Measurements from ENCODE around the gene PMS2. TPM values are rescaled to one million over a fixed set of nuclear protein-coding genes. Genes with fewer than 3 reads are reported as not detected.
A peak's percentile ranks its signal among the peaks of the same experiment; 100 is the strongest.
"Not testable (repeated sequence)": the region's sequence is repeated elsewhere in the genome, so short reads cannot be mapped to it uniquely, and the experiment has no call there.

Gene PMS2
- total RNA-seq, 1 experiment from 2014 or later: 18.9 TPM

DNA sequence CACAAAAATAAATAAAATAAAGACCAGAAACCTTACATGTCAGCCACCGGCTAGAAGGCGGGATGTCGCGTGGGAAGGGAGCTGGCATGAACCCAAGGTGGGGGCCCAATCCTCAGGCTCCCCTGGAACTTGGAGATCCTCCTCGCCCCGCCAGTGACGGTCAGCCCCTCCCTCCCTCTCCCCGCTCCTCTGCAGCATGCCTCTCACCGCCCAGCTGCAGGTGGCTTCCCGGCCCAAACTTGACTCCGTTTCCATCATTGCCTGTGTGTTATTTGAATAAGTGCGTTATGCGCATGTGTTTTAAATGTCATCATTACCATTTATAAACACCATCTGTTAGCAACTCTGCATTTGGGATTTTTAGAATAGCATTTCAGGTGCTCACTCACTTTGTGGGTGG, 45.6 kb downstream of the PMS2 start:
- DNase-seq (ENCODE audit: unreplicated experiment); H3K36me3 Mint-ChIP-seq (ENCODE audit: insufficient read depth, unreplicated experiment); H3K9me3 Mint-ChIP-seq (ENCODE audit: unreplicated experiment); CTCF ChIA-PET; intact Hi-C loops (cut with micrococcal nuclease); POLR2A ChIA-PET; H3K27ac Mint-ChIP-seq (ENCODE audit: low read depth, unreplicated experiment); H3K4me3 Mint-ChIP-seq (ENCODE audit: unreplicated experiment); H3K27me3 Mint-ChIP-seq (ENCODE audit: insufficient read depth, unreplicated experiment); H3K4me1 Mint-ChIP-seq (ENCODE audit: insufficient read depth, unreplicated experiment); BruUV-seq (replicated peaks): not testable (repeated sequence)

DNA sequence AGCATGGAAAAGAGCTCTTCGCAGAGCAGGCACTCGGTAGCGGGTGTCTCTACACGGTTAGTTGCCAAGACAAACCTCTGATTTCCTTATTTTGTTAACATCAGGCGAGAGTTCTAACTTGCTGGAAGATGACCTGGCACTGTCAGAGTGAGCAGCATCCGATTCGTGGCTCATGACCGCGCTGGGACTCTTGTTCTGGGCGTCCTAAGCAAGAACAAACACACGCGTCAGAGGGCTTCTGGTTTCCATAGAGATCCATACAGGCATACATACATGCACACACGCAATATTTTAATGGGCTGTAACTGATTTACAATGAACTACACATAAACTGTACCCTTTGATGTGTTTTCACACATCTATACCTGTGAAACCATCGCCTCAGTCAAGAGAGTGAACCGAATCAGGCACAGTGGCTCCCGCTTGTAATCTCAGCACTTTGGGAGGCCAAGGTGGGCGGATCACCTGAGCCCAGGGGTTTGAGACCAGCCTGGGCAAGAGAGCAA, 73.9 kb downstream of the PMS2 start:
- H3K27me3 Mint-ChIP-seq (ENCODE audit: insufficient read depth, unreplicated experiment); H3K4me3 Mint-ChIP-seq (ENCODE audit: unreplicated experiment); intact Hi-C loops (cut with micrococcal nuclease); DNase-seq (ENCODE audit: unreplicated experiment); BruUV-seq (replicated peaks); H3K9me3 Mint-ChIP-seq (ENCODE audit: unreplicated experiment); H3K27ac Mint-ChIP-seq (ENCODE audit: low read depth, unreplicated experiment); CTCF ChIA-PET; H3K4me1 Mint-ChIP-seq (ENCODE audit: insufficient read depth, unreplicated experiment); H3K36me3 Mint-ChIP-seq (ENCODE audit: insufficient read depth, unreplicated experiment); POLR2A ChIA-PET: not testable (repeated sequence)

DNA sequence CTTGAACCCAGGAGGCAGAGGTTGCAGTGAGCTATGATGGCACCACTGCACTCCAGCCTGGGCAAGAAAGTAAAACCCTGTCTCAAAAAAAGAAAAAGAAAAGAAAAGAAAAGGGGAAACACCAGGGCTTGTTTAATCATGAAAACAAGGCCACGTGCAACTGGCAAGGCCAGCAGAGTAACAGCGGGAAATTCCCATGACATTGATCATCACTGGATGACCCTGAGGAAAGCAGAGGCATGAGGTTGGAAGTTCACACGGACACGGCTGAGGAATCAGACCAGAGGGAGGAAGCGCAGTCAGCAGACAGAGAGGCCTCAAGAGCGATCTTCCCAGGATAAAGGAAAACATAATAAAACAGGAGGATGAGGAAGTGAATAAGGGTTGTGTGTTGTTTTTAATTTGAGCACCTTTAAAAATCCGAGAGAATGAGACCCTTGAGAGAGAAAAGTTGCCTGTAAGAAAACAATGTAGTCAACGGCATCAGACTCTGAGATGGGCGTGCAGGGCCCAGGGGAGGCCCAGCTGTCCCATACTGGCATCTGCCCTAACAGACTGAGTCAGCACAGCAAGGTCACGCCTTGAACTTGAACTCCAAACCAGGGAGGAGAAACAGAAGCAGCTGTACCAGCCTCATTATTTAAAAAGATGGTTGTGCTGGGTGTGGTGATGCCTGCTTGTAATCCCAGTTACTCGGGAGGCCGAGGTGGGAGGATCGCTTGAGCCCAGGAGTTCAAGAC, 76.8 kb downstream of the PMS2 start:
- CTCF ChIA-PET; intact Hi-C loops (cut with micrococcal nuclease); H3K27me3 Mint-ChIP-seq (ENCODE audit: insufficient read depth, unreplicated experiment); H3K4me1 Mint-ChIP-seq (ENCODE audit: insufficient read depth, unreplicated experiment); POLR2A ChIA-PET; H3K4me3 Mint-ChIP-seq (ENCODE audit: unreplicated experiment); H3K9me3 Mint-ChIP-seq (ENCODE audit: unreplicated experiment); H3K36me3 Mint-ChIP-seq (ENCODE audit: insufficient read depth, unreplicated experiment); BruUV-seq (replicated peaks); H3K27ac Mint-ChIP-seq (ENCODE audit: low read depth, unreplicated experiment): not testable (repeated sequence)
- peak; percentile 52 for DNase-seq (ENCODE audit: unreplicated experiment)

DNA sequence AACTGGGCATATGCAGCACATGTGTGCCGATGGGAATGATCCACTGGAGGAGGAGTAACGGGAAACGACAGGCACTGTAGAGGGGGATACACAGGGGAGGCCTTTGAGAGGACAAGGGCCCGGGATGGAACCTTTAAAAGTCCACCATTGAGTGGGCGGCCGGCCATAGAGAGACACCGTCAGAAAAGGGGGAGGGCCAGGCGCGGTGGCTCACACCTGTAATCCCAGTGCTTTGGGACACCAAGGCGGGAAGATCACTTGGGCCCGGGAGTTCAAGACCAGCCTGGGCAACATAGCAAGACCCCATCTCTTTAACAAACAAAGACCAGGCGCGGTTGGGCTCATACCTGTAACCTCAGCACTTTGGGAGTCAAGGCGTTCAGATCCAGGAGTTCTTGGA, 77.6 kb downstream of the PMS2 start:
- H3K27ac Mint-ChIP-seq (ENCODE audit: low read depth, unreplicated experiment); H3K4me1 Mint-ChIP-seq (ENCODE audit: insufficient read depth, unreplicated experiment); BruUV-seq (replicated peaks); CTCF ChIA-PET; DNase-seq (ENCODE audit: unreplicated experiment); H3K36me3 Mint-ChIP-seq (ENCODE audit: insufficient read depth, unreplicated experiment); H3K27me3 Mint-ChIP-seq (ENCODE audit: insufficient read depth, unreplicated experiment); H3K9me3 Mint-ChIP-seq (ENCODE audit: unreplicated experiment); H3K4me3 Mint-ChIP-seq (ENCODE audit: unreplicated experiment); intact Hi-C loops (cut with micrococcal nuclease); POLR2A ChIA-PET: not testable (repeated sequence)

DNA sequence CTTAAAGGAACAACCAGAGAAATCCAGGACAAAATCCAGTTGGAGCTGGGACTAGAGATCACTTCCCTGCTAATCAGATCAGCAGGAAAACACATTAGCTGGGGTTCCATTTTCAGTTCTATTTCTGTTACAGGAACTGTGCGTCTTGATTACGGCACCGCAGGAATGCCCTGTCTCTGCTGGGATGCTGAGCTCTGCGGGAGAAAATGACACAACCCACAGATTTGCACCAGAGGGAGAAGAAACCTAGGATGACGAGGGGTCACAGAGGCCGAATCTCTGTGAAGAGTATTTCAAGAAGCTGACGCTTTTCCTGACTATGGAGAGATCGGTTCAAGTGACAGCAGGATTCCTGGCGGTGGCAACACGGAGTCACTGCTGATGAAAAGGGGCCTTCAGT, 78.6 kb downstream of the PMS2 start:
- H3K36me3 Mint-ChIP-seq (ENCODE audit: insufficient read depth, unreplicated experiment); H3K27ac Mint-ChIP-seq (ENCODE audit: low read depth, unreplicated experiment); CTCF ChIA-PET; H3K4me1 Mint-ChIP-seq (ENCODE audit: insufficient read depth, unreplicated experiment); POLR2A ChIA-PET; H3K9me3 Mint-ChIP-seq (ENCODE audit: unreplicated experiment); H3K27me3 Mint-ChIP-seq (ENCODE audit: insufficient read depth, unreplicated experiment); H3K4me3 Mint-ChIP-seq (ENCODE audit: unreplicated experiment); BruUV-seq (replicated peaks); intact Hi-C loops (cut with micrococcal nuclease); DNase-seq (ENCODE audit: unreplicated experiment): not testable (repeated sequence)

DNA sequence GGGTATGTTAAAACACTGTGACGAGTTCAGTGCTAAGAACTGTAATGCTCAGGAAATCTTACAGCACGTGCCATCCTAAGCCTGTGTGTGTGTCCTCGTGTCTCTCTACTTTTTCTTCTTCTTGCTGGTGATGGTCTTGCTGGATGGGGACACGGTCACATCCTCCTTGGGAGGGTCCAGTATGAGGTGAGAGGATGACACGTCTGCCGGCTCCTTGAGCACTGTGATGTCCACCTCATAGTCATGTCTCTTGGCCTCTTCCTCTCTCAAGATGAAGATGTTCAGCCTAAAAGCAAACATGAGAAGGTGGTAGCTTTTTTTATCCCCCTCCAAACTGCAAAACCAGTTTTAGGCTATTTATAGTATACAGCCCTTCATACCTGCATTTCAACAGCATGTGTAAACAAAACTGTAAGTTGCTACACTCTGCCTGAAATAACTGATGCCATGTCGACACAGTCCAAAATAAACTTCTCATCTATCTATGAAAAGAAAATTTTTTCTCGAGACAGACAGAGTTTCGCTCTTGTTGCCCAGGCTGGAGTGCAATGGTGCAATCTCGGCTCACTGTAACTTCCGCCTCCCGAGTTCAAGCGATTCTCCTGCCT, 82.5 kb downstream of the PMS2 start:
- H3K9me3 Mint-ChIP-seq (ENCODE audit: unreplicated experiment); H3K4me1 Mint-ChIP-seq (ENCODE audit: insufficient read depth, unreplicated experiment); H3K36me3 Mint-ChIP-seq (ENCODE audit: insufficient read depth, unreplicated experiment); H3K4me3 Mint-ChIP-seq (ENCODE audit: unreplicated experiment); POLR2A ChIA-PET; CTCF ChIA-PET; H3K27ac Mint-ChIP-seq (ENCODE audit: low read depth, unreplicated experiment); intact Hi-C loops (cut with micrococcal nuclease); H3K27me3 Mint-ChIP-seq (ENCODE audit: insufficient read depth, unreplicated experiment); BruUV-seq (replicated peaks); DNase-seq (ENCODE audit: unreplicated experiment): not testable (repeated sequence)

DNA sequence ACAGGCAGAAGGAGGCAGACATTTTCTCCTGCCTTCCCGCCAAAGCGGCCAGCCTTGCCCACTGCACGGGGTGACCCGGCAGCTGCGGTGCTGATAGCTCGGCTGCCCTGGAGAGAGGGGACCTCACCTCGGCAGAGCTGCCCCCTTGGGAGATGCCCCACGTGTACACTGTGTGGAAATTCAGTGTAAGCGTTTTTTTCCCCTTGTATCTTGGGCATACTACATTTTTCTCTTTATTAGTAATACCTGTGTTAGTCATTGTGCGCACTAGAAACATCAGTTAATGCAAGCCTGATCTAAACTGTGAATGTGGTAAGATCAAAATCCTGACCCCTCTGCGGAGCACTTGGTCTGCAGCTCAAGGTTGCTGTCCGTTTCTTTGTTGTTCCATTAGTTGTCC, 84.2 kb downstream of the PMS2 start:
- H3K4me1 Mint-ChIP-seq (ENCODE audit: insufficient read depth, unreplicated experiment); CTCF ChIA-PET; BruUV-seq (replicated peaks); intact Hi-C loops (cut with micrococcal nuclease); DNase-seq (ENCODE audit: unreplicated experiment); H3K4me3 Mint-ChIP-seq (ENCODE audit: unreplicated experiment); H3K9me3 Mint-ChIP-seq (ENCODE audit: unreplicated experiment); POLR2A ChIA-PET; H3K27me3 Mint-ChIP-seq (ENCODE audit: insufficient read depth, unreplicated experiment); H3K27ac Mint-ChIP-seq (ENCODE audit: low read depth, unreplicated experiment): not testable (repeated sequence)
- peaks cover 13% of the 10 kb centered on the region for H3K36me3 Mint-ChIP-seq (ENCODE audit: insufficient read depth, unreplicated experiment)

DNA sequence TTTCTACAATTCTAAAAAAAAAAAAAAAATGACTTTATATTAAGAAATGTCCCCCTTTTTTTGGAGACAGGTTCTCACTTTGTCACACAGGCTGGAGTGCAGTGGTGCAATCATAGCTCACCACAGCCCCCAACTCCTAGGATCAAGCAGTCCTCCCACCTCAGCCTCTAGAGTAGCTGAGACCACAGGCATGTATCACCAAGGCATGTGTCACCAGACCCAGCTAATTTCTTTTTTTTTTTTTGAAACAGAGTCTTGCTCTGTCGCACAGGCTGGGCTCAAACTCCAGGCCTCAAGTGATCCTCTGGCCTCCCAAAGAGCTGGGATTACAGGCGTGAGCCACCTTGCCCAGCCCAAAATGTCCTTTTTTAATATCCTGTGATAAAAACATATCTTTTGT, 84.7 kb downstream of the PMS2 start:
- POLR2A ChIA-PET; H3K9me3 Mint-ChIP-seq (ENCODE audit: unreplicated experiment); H3K27me3 Mint-ChIP-seq (ENCODE audit: insufficient read depth, unreplicated experiment); CTCF ChIA-PET; H3K4me1 Mint-ChIP-seq (ENCODE audit: insufficient read depth, unreplicated experiment); H3K27ac Mint-ChIP-seq (ENCODE audit: low read depth, unreplicated experiment); BruUV-seq (replicated peaks); H3K4me3 Mint-ChIP-seq (ENCODE audit: unreplicated experiment); DNase-seq (ENCODE audit: unreplicated experiment); intact Hi-C loops (cut with micrococcal nuclease): not testable (repeated sequence)
- H3K36me3 Mint-ChIP-seq (ENCODE audit: insufficient read depth, unreplicated experiment): peaks cover 13% of the 10 kb centered on the region

Measured in MCF 10A (cell line).